H1 (cell line): ENCODE measurements around the gene NRN1L. TPM values are rescaled to one million over a fixed set of nuclear protein-coding genes. Genes with fewer than 3 reads are reported as not detected.

Experiments
- JUND ChIP-seq: IDR thresholded peaks from 2 replicates; pipeline ENCODE4 v1.6.1; 2011; ENCODE audit warnings: mild to moderate bottlenecking, improper control_type of control experiment, low read length
- polyA plus RNA-seq, 7 experiments: library from polyadenylated mRNA; depleted of rRNA in 3 of 7; stranded (reverse) in 5 of 7; unstranded in 2 of 7; fragments of >200 nt in 5 of 7; fragments of 200-250 nt in 2 of 7; gene quantifications; 1 replicate in 5 of 7; 2 replicates in 1 of 7; 4 replicates in 1 of 7; pipeline versions ENCODE4 v1.2.1 to v1.2.3, GENCODE V29; 2011 to 2013; ENCODE audit warnings: missing spikeins in 2 of 7, mixed read lengths in 2 of 7
- total RNA-seq: library from RNA; stranded (reverse); fragmentation: NEBNext Ultra II Directional; extraction: Animal tissue kit (Norgen Biotek cat#: 25700); gene quantifications from 2 replicates; pipeline ENCODE4 v1.2.1, GENCODE V29; 2021

Gene NRN1L
- total and polyA plus RNA-seq, 2 of the 8 experiments (the other 6 are each of a cell fraction or from before 2014, with no cell fraction given) = 4.1 to 35.2 TPM

DNA sequence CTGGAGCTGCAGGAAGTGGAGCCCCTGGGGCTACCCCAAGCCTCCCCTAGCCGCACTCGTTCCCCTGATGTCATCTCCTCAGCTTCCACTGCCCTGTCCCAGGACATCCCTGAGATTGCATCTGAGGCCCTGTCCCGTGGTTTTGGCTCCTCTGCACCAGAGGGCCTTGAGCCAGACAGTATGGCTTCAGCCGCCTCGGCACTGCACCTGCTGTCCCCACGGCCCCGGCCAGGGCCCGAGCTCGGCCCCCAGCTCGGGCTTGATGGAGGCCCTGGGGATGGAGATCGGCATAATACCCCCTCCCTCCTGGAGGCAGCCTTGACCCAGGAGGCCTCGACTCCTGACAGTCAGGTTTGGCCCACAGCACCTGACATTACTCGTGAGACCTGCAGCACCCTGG lies 4.1 kb upstream of the NRN1L start (continued):
- TF ChIP-seq JUND = no peak
